HUDEP-2 (cell line): Measurements from ENCODE around the gene ARHGEF25.
"Not testable (repeated sequence)": the region's sequence is repeated elsewhere in the genome, so short reads cannot be mapped to it uniquely, and the experiment has no call there.

Source experiments
- DNase-seq, 76 experiments: peaks; one replicate each; lab custom pipeline; 2025; ENCODE audit not compliant: unreplicated experiment in 76 of 76; lab: John Stamatoyannopoulos, UW

ARHGEF25 gene

DNA sequence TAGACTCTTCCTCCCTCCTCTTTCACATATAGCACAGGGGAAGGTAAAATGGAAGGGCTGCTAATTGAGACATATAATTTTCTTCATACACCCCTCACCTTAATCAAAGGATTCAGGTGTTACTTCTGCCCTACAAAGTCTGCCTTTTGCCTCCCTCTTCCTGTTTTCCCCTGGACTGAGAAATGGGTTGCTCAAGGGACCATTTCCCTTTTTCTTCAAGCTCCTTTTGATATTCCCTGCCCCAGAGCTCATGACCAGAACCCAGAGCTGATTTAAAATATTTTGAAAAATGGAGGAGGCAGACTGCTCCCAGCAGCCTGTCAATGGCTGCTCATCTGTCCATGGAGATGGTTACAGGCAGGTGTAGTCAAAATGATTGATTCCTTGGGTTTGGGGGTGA is 26.5 kb upstream of the ARHGEF25 start:
- no peak for DNase-seq

DNA sequence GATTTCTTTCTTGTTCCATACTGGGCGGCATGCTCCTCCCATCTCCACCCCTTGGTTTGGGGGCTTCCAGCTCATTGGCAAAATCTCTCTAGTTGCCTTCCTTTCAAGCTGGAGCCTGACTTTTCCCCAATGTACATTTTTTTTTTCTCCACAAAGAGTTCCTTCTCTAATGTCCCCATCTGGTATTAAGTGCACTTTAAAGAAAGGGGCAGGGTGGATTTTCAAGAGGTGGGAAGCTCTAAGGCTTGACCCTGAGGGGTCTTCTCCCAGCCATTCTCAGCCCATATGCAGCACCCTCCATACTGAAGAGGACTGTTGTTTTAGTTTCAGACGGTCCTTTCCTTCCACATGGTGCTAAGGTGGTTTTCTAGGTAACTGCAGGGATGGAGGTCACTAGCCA is 26.1 kb upstream of the ARHGEF25 start:
- DNase-seq: no peak

- no peak for DNase-seq
These were observed 25.1 kb upstream of the ARHGEF25 start for GRCh38 chr12:57586128-57586527.

DNA sequence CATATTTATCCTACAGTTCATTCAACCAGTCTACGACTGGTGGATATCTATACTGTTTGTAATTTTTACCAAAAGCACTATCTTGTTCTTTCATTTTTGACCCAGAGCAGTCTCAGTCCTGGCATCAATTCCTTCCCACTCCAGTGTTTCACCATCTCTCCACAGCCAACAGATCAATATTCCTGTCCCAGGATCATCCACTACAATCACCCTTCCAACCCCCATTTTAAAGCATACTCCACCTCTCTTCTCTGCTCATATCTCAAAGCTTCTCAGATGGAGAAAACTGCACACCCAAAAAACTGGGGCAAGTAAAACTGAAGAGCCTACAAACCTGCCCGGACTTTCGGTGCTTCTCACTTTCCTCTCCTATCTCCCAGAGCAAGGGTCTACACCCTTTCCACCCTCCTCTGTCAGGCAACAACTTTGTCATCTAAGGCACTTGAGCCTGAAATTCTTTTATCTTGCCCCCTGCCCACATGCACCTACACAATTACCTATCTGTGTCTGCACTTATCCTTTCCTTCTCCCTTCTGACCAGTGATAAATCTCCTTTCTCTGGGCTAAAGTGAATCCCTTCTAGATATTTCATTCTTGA is 24.3 kb upstream of the ARHGEF25 start:
- no peak for DNase-seq

DNA sequence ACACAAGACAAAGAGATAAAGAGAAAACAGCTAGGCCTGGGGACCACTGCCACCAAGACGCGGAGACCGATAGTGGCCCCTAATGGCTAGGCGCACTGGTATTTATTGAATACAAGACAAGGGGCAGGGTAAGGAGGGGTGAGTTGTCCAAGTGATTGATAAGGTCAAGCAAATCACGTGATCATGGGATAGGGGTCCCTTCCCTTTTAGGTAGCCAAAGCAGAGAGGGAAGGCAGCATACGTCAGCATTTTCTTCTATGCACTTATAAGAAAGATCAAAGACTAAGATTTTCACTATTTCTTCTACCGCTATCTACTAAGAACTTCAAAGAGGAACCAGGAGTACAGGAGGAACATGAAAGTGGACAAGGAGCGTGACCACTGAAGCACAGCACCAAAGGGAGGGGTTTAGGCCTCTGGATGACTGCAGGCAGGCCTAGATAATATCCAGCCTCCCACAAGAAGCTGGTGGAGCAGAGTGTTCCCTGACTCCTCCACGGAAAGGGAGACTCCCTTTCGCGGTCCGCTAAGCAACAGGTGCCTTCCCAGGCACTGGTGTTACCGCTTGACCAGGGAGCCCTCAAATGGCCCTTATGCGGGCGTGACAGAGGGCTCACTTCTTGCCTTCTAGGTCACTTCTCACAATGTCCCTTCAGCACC is 22.2 kb upstream of the ARHGEF25 start:
- DNase-seq: not testable (repeated sequence)

- no peak for DNase-seq
These were observed 20.8 kb upstream of the ARHGEF25 start for GRCh38 chr12:57590479-57590863.

GRCh38 chr12:57590864-57591781 is 20.1 kb upstream of the ARHGEF25 start, which contains the start of gene PIP4K2C:
PIP4K2C (plus strand) TSS chr12:57591192; CDS start chr12:57591290, 98 bp downstream.
- peak in 70 of 76 experiments; percentile 6 to 81 (median 62) for DNase-seq

GRCh38 chr12:57591782-57592325 is 19.4 kb upstream of the ARHGEF25 start:
- no peak for DNase-seq

GRCh38 chr12:57592551-57593165 is 18.6 kb upstream of the ARHGEF25 start:
- no peak for DNase-seq

- DNase-seq: no peak
These were observed 18.0 kb upstream of the ARHGEF25 start for GRCh38 chr12:57593187-57593586.

- no peak for DNase-seq
These were observed 10.8 kb upstream of the ARHGEF25 start for GRCh38 chr12:57600395-57600794.

DNA sequence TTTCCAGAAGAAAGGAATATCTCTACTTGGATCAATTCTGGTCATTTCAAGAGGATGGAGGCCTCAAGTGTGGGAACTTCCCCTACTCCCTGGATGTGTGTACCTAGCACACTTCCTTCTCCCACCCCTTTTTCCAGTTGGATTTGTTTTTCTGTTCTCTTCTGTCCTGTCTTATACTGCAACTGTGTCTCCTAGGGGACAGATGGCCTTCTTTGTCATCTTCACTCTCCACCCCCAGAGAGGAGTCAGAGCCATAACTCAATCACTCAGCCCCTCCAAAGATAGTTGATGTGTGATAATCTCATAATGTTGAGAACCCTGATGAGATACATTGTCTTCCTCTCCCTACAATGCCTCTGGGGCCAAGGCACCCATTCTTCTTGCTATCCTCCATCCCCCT is 8.7 kb upstream of the ARHGEF25 start:
- DNase-seq: no peak

GRCh38 chr12:57603324-57603723 is 7.9 kb upstream of the ARHGEF25 start:
- DNase-seq: no peak

- no peak for DNase-seq
These were observed 7.3 kb upstream of the ARHGEF25 start for GRCh38 chr12:57603815-57604453.

GRCh38 chr12:57604454-57604991 is 6.7 kb upstream of the ARHGEF25 start, which contains the start of gene DTX3:
DTX3 (plus strand) TSS chr12:57604824; CDS start chr12:57606518, 1,694 bp downstream.
- DNase-seq: no peak

DNA sequence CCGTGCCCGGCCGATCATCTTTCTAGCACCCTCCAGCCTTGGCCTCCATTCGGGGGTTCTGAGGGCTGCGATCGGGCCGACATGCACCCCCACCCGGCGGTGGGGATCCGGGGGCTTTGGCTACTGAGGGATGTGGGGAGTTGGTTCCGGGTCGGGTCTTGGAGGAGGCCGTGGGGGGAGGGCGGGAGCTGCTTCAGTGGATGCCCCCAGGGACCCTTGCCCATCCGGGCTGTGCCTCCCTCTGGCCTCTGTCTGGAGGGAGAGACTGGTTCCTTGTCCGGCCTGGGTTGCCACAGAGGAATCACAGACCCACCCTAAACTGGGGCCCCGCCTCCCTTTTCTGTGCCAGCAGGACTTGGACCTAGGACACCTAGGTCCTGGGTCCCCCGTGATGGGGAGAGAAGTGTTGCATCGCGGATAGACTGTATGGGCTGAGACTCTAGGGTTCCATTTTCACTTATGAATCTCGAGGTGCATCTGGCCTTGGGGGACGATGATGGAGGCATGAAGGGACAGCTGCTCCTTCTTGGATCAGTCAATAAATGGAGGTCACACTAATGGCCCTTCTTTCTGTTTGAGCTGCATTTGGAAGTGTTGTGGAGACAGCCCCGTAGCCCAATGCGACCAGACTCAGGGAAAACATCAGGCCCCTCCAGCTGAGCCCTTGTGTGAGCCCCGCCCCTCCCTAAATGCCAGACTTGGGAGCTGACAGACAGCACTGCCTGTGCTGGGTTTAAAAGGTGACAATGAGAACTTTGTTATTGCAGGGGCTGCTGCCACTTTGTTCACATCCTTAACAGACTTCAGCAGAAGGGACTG is 6.0 kb upstream of the ARHGEF25 start:
- DNase-seq: no peak

DNA sequence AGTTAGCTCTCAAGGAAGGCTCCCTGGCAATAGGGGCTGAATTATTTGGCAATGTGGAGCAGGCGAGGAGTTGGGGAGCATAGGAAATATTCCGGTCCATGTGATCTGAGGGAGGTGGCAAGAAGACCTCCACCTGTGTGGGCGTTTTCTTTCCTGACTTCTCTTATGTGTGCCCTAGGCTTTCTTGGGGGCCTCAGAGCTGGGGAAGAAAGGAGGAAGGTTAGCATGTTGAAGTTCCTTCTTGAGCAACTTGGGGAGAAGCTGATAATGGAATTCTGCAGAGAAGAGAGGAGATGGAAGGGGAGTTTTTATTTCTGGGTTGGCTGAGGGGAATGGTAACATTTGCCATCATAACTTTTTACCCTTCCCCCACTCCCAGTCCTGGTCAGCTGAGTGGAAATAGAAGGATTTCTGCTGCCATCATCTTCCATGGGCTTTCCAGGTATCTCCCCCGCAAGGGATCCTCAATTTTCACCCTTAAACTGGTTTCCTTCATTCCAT is 5.4 kb upstream of the ARHGEF25 start:
- DNase-seq: no peak

GRCh38 chr12:57606399-57606798 is 4.8 kb upstream of the ARHGEF25 start:
- no peak for DNase-seq

GRCh38 chr12:57606821-57607220 is 4.4 kb upstream of the ARHGEF25 start:
- DNase-seq: no peak
